Activated CD8-positive, alpha-beta T cell treated with anti-CD3 and anti-CD28 coated beads for 36 hours (primary cell): ENCODE data around the gene RIC3. TPM values are rescaled to one million over a fixed set of nuclear protein-coding genes. Genes with fewer than 3 reads are reported as not detected.

Experiments
- ATAC-seq: fragments of 200-7000 bp; cut with Tn5 transposase; one replicate; pipeline ENCODE4 v1.10.0; 2021; ENCODE audit warnings: mild to moderate bottlenecking, moderate library complexity
- CTCF ChIA-PET: fragments of 350-600 bp; sonication (Branson Sonifier 250); formaldehyde crosslinking; loops from one replicate; lab custom pipeline; 2021; ENCODE audit warnings: antibody characterized with exemption; lab: Charles Lee
- POLR2A ChIA-PET: fragments of 350-600 bp; sonication (Branson Sonifier 250); formaldehyde crosslinking; loops from one replicate; lab custom pipeline; 2021; ENCODE audit warnings: antibody characterized with exemption; lab: Charles Lee
- DNase-seq: peaks from one replicate; pipeline ENCODE4 v3.0.0-alpha.2; 2020
- H3K27ac Mint-ChIP-seq: one replicate; pipeline ENCODE4 v1.8.0; 2021; ENCODE audit warnings: mild to moderate bottlenecking, mixed read lengths
- H3K27me3 Mint-ChIP-seq: one replicate; pipeline ENCODE4 v1.8.0; 2021; ENCODE audit warnings: mixed read lengths
- H3K36me3 Mint-ChIP-seq: one replicate; pipeline ENCODE4 v1.8.0; 2021; ENCODE audit warnings: low read depth, mixed read lengths
- H3K4me1 Mint-ChIP-seq: one replicate; pipeline ENCODE4 v1.8.0; 2021; ENCODE audit warnings: low read depth, mixed read lengths
- H3K4me3 Mint-ChIP-seq: one replicate; pipeline ENCODE4 v1.8.0; 2021; ENCODE audit warnings: mild to moderate bottlenecking, moderate library complexity, mixed read lengths
- H3K9me3 Mint-ChIP-seq: one replicate; pipeline ENCODE4 v1.8.0; 2021; ENCODE audit warnings: mixed read lengths
- intact Hi-C: fragments of 100-400 bp; cut with micrococcal nuclease; formaldehyde crosslinking; loops from one replicate; pipeline ENCODE4 v1.10.0; 2022
- total RNA-seq, 2 experiments: library from RNA; stranded (reverse); gene quantifications; one replicate each; pipeline ENCODE4 v1.2.3, GENCODE V29; 2021
- TF ChIP-seq, protein P1 (sequence below): fragments of 200-600 bp; IDR thresholded peaks from one replicate; pipeline ENCODE4 v1.8.0; 2022; ENCODE audit warnings: antibody characterized with exemption, mild to moderate bottlenecking

RIC3 gene
- total RNA-seq, 2 experiments from 2014 or later, result 7.6 to 7.7 TPM

DNA sequence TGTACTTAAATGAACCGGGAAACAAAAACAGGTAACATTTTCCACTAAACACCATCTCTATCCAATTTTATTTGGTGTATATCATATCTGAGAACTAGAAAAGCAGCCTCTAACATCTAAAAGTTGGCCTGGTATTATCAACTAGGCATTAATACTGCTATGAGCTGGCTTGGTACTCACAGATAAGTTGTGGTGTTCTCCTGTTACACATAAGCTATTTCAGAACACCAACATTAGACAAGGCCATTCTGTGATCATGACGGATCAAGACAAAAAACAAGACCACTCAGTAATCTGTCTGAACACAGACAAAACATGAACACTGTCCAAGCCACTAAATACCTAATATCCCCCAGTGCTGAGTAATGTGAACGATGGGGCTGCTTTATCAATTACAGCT, 11.9 kb downstream of the RIC3 start:
- ATAC-seq, result no peak
- no peaks in the 10 kb centered on the region for H3K9me3 Mint-ChIP-seq
- no peak overlapping the region for H3K27ac Mint-ChIP-seq
- POLR2A ChIA-PET, result no interaction called here
- CTCF ChIA-PET, result no interaction called here
- H3K4me3 Mint-ChIP-seq, result no peak overlapping the region
- H3K27me3 Mint-ChIP-seq, result peaks cover 1% of the 10 kb centered on the region
- DNase-seq, result no peak
- H3K4me1 Mint-ChIP-seq, result peaks cover 4% of the 10 kb centered on the region
- TF ChIP-seq, protein P1, sequence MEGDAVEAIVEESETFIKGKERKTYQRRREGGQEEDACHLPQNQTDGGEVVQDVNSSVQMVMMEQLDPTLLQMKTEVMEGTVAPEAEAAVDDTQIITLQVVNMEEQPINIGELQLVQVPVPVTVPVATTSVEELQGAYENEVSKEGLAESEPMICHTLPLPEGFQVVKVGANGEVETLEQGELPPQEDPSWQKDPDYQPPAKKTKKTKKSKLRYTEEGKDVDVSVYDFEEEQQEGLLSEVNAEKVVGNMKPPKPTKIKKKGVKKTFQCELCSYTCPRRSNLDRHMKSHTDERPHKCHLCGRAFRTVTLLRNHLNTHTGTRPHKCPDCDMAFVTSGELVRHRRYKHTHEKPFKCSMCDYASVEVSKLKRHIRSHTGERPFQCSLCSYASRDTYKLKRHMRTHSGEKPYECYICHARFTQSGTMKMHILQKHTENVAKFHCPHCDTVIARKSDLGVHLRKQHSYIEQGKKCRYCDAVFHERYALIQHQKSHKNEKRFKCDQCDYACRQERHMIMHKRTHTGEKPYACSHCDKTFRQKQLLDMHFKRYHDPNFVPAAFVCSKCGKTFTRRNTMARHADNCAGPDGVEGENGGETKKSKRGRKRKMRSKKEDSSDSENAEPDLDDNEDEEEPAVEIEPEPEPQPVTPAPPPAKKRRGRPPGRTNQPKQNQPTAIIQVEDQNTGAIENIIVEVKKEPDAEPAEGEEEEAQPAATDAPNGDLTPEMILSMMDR, result no peak
- intact Hi-C loops, result no loop called here
- peaks cover 2% of the 10 kb centered on the region for H3K36me3 Mint-ChIP-seq

DNA sequence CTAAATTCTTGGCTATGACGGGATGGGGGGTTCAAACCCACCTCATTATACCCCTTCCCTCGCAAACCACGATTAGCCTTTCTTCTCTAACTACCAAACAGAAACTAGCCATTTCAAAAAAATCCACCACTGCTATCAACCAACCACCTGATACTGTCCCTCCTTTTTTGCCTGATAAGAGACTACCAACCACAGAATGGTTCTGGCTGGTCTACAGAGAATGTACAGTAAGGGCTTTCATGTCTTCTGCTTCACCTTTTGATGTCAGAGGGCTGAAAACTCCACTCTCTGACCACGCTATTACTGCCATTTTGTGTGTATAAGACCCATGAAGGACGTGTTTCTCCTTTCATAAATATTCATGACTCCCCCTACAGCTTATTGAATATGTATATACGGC, 19.1 kb downstream of the RIC3 start:
- Mint-ChIP-seq H3K9me3 (peaks cover 2% of the 10 kb centered on the region), H3K27me3 (peaks cover 2% of the 10 kb centered on the region), H3K27ac (no peak overlapping the region), H3K4me3 (no peak overlapping the region), H3K36me3 (peaks cover 8% of the 10 kb centered on the region), H3K4me1 (no peaks in the 10 kb centered on the region)
- CTCF ChIA-PET, result no interaction called here
- DNase-seq, result no peak
- POLR2A ChIA-PET, result interaction anchor here (0.6 to 0.7 kb wide), 2 partner anchors 74 to 1562 kb away, joined by 3 read pairs; no protein-coding TSS in a partner anchor
- no peak for ATAC-seq
- TF ChIP-seq, protein P1, result no peak
- intact Hi-C loops, result no loop called here

DNA sequence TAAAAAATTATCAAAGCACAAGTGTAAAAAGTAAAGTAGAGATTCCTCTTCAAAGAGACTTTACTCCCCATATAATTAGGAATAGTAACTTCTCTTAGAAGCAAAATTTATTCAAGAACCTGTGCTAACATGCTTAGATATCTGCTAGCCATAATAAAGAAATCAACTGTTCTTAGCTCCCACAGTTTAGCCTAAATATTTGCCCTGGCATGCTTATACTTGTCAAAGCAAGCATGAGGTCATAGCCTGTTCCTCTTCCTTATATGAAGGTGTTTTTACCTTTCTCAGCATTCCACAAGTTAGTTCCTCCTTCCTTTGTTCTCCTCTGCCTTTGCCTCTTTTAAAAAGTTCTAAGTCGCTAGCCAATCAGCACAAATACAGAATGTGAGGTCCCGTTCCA, 30.3 kb downstream of the RIC3 start:
- no peaks in the 10 kb centered on the region for H3K4me1 Mint-ChIP-seq
- intact Hi-C loops, result no loop called here
- peaks cover 23% of the 10 kb centered on the region for H3K36me3 Mint-ChIP-seq
- DNase-seq (no peak), ATAC-seq (no peak)
- TF ChIP-seq, protein P1, result no peak
- no peaks in the 10 kb centered on the region for H3K27me3 Mint-ChIP-seq
- H3K27ac Mint-ChIP-seq, result no peak overlapping the region
- CTCF ChIA-PET, result interaction anchor here (0.9 kb wide), 1 partner anchor 40 kb away, joined by 3 read pairs; no protein-coding TSS in a partner anchor
- peaks cover 4% of the 10 kb centered on the region for H3K9me3 Mint-ChIP-seq
- POLR2A ChIA-PET, result interaction anchor here (0.6 kb wide), 1 partner anchor 109 kb away, joined by 3 read pairs; no protein-coding TSS in a partner anchor
- H3K4me3 Mint-ChIP-seq, result no peak overlapping the region

DNA sequence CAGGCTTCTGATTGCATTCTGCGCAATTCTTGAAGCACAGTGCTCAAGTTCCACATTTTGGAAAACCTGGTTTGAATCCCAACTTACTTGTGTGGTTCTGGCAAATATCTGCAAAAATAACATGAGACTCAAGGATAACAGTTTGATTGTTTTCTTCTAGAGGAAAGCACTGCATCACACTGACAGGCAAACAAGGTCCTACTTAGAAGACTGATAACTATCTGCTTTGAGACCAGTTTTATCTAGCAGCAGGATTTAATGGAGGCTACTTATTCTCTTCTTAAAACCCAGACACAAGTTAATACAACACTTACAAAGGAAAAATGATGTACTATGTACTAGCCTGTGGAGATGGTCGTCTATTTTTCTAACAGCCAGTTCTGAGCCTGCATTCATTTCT, 41.4 kb downstream of the RIC3 start:
- no peak for DNase-seq
- ChIA-PET CTCF (interaction anchor here (1.4 to 1.5 kb wide), 2 partner anchors 28 kb away, joined by 4 to 7 read pairs; no protein-coding TSS in a partner anchor), POLR2A (no interaction called here)
- TF ChIP-seq, protein P1, result no peak
- no peak overlapping the region for H3K4me3 Mint-ChIP-seq
- no peaks in the 10 kb centered on the region for H3K9me3 Mint-ChIP-seq
- intact Hi-C loops, result no loop called here
- H3K27ac Mint-ChIP-seq, result no peak overlapping the region
- no peaks in the 10 kb centered on the region for H3K27me3 Mint-ChIP-seq
- no peak for ATAC-seq
- peaks cover 4% of the 10 kb centered on the region for H3K36me3 Mint-ChIP-seq
- no peaks in the 10 kb centered on the region for H3K4me1 Mint-ChIP-seq

DNA sequence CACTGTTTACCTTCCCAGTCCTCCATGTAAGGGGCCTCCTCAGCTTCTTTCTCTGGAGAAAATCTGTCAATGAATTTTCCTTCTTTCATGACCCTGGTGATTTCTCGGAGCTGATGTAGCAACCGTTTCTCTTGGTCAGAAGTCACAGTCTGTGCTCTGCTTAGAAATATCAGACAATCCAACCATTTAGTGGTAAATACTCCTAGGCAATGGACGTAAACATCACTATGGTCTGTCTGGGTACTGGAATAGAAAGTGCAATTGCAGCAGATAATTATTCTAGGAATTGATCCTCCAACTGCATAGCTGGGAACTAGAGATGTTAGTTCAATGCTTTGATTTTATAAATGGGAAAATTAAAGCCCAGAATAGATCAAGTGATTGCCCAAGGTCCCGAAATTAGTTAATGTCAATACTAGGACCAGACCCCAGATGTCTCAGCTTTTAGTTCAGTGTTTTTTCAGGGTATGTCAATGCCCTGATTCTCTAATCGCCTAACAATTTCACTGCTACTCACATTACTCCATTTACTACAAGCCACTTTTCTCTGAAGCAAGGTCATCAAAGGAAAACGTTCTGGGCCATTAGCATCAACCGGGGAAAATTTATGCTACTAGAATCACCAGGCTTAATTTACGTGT, 42.1 kb downstream of the RIC3 start:
- intact Hi-C loops, result no loop called here
- H3K36me3 Mint-ChIP-seq, result peaks cover 4% of the 10 kb centered on the region
- CTCF ChIA-PET, result interaction anchor here (1.4 kb wide), 1 partner anchor 27 kb away, joined by 4 read pairs; no protein-coding TSS in a partner anchor

More for the DNA sequence above, 42.1 kb downstream of the RIC3 start:
- Mint-ChIP-seq H3K9me3 (no peaks in the 10 kb centered on the region), H3K4me1 (no peaks in the 10 kb centered on the region), H3K27ac (no peak overlapping the region), H3K27me3 (no peaks in the 10 kb centered on the region), H3K4me3 (no peak overlapping the region)
- DNase-seq, result no peak
- TF ChIP-seq, protein P1, result no peak
- POLR2A ChIA-PET, result no interaction called here
- no peak for ATAC-seq
